HG02938 (cell line): Measurements from ENCODE around the gene OXSR1.
"Not testable (repeated sequence)": the region's sequence is repeated elsewhere in the genome, so short reads cannot be mapped to it uniquely, and the experiment has no call there.

Experiments used
- ATAC-seq: cut with Tn5 transposase; IDR thresholded peaks from one replicate; pipeline ENCODE4 v1.9.1; 2021; ENCODE audit warnings: mild to moderate bottlenecking, moderate library complexity; ENCODE audit not compliant: unreplicated experiment

Gene OXSR1

GRCh38 chr3:38265604-38266307 lies 100.4 kb downstream of the OXSR1 start, which contains the start of gene SLC22A13:
Gene SLC22A13 (plus strand): TSS chr3:38265812. CDS start chr3:38265861, 49 bp downstream.
- no peak for ATAC-seq

- ATAC-seq, result no peak
Measured at GRCh38 chr3:38266810-38267209, 101.5 kb downstream of the OXSR1 start.

- no peak for ATAC-seq
Measured at GRCh38 chr3:38267662-38268061, 102.3 kb downstream of the OXSR1 start.

- ATAC-seq, result no peak
Measured at GRCh38 chr3:38268087-38268486, 102.8 kb downstream of the OXSR1 start.

GRCh38 chr3:38268522-38268921 lies 103.2 kb downstream of the OXSR1 start:
- ATAC-seq, result peak; percentile 56

- ATAC-seq, result no peak
Measured at GRCh38 chr3:38270606-38271005, 105.3 kb downstream of the OXSR1 start.

GRCh38 chr3:38271553-38271952 lies 106.2 kb downstream of the OXSR1 start:
- no peak for ATAC-seq

GRCh38 chr3:38274864-38275649 lies 109.7 kb downstream of the OXSR1 start:
- no peak for ATAC-seq

GRCh38 chr3:38275658-38276057 lies 110.3 kb downstream of the OXSR1 start:
- no peak for ATAC-seq

GRCh38 chr3:38276081-38276916 lies 111.0 kb downstream of the OXSR1 start:
- no peak for ATAC-seq

GRCh38 chr3:38276917-38277630 lies 111.7 kb downstream of the OXSR1 start:
- ATAC-seq, result no peak

- no peak for ATAC-seq
Measured at GRCh38 chr3:38278841-38279240, 113.5 kb downstream of the OXSR1 start.

GRCh38 chr3:38281895-38282686 lies 116.8 kb downstream of the OXSR1 start, which contains the start of gene SLC22A14:
Gene SLC22A14 (plus strand): TSS chr3:38282294. CDS start chr3:38306027, 23,733 bp downstream.
- ATAC-seq, result no peak

GRCh38 chr3:38283810-38284755 lies 118.7 kb downstream of the OXSR1 start:
- ATAC-seq, result no peak

GRCh38 chr3:38284756-38285150 lies 119.4 kb downstream of the OXSR1 start:
- ATAC-seq, result no peak

GRCh38 chr3:38289286-38290217 lies 124.2 kb downstream of the OXSR1 start:
- ATAC-seq, result not testable (repeated sequence)

GRCh38 chr3:38297053-38297452 lies 131.7 kb downstream of the OXSR1 start:
- ATAC-seq, result not testable (repeated sequence)

GRCh38 chr3:38297537-38297936 lies 132.2 kb downstream of the OXSR1 start:
- no peak for ATAC-seq
